Activated T-cell treated with anti-CD3 and anti-CD28 coated beads, Interleukin-2, amount 50 U/mL, for 72 hours (primary cell): Measurements from ENCODE around the gene CSRP1. TPM values are rescaled to one million over a fixed set of nuclear protein-coding genes. Genes with fewer than 3 reads are reported as not detected.
"Not testable (repeated sequence)": the region's sequence is repeated elsewhere in the genome, so short reads cannot be mapped to it uniquely, and the experiment has no call there.

ENCODE experiments used
- ATAC-seq, 2 donors: fragments of 150-1000 bp; cut with Tn5 transposase; replicated peaks in 1 of 2; 2 replicates each; pipeline ENCODE4 v1.10.0; 2021; ENCODE audit warnings: moderate library complexity in 2 of 2, mild to moderate bottlenecking in 1 of 2
- DNase-seq, 2 donors: peaks; one replicate each; pipeline ENCODE4 v3.0.0; 2021 to 2022; ENCODE audit warnings: mixed read lengths in 1 of 2
- H3K27ac Mint-ChIP-seq: one replicate; pipeline ENCODE4 v1.8.0; 2022; ENCODE audit warnings: mild to moderate bottlenecking, moderate library complexity, mixed read lengths
- H3K27me3 Mint-ChIP-seq: one replicate; pipeline ENCODE4 v1.8.0; 2022; ENCODE audit warnings: low read depth, mixed read lengths
- H3K36me3 Mint-ChIP-seq, 2 donors: one replicate each; pipeline ENCODE4 v1.8.0; 2022; ENCODE audit warnings: mixed read lengths in 2 of 2, mild to moderate bottlenecking in 1 of 2; ENCODE audit not compliant: insufficient read depth in 2 of 2
- H3K4me1 Mint-ChIP-seq: one replicate; pipeline ENCODE4 v1.8.0; 2022; ENCODE audit warnings: low read depth, mixed read lengths
- H3K4me3 Mint-ChIP-seq, 2 donors: one replicate each; pipeline ENCODE4 v1.8.0; 2022; ENCODE audit warnings: mild to moderate bottlenecking in 2 of 2, mixed read lengths in 2 of 2, moderate library complexity in 2 of 2
- H3K9me3 Mint-ChIP-seq, 2 donors: one replicate each; pipeline ENCODE4 v1.8.0; 2022; ENCODE audit warnings: mixed read lengths in 2 of 2
- total RNA-seq, 2 donors: library from RNA; stranded (reverse); gene quantifications; one replicate each; pipeline ENCODE4 v1.2.3, GENCODE V29; 2022

CSRP1 gene
- total RNA-seq, 2 donors from 2014 or later, result 44.7 to 52.6 TPM

GRCh38 chr1:201495551-201496295 lies 11.2 kb downstream of the CSRP1 start:
- no peaks in the 10 kb centered on the region for H3K4me1 Mint-ChIP-seq
- H3K27ac Mint-ChIP-seq, result no peak overlapping the region
- H3K4me3 Mint-ChIP-seq, result no peak overlapping the region
- H3K9me3 Mint-ChIP-seq, result no peaks in the 10 kb centered on the region
- DNase-seq, result no peak
- H3K36me3 Mint-ChIP-seq, result peaks cover 4 to 9% of the 10 kb centered on the region in 2 donors
- H3K27me3 Mint-ChIP-seq, result no peaks in the 10 kb centered on the region
- ATAC-seq, result no peak

DNA sequence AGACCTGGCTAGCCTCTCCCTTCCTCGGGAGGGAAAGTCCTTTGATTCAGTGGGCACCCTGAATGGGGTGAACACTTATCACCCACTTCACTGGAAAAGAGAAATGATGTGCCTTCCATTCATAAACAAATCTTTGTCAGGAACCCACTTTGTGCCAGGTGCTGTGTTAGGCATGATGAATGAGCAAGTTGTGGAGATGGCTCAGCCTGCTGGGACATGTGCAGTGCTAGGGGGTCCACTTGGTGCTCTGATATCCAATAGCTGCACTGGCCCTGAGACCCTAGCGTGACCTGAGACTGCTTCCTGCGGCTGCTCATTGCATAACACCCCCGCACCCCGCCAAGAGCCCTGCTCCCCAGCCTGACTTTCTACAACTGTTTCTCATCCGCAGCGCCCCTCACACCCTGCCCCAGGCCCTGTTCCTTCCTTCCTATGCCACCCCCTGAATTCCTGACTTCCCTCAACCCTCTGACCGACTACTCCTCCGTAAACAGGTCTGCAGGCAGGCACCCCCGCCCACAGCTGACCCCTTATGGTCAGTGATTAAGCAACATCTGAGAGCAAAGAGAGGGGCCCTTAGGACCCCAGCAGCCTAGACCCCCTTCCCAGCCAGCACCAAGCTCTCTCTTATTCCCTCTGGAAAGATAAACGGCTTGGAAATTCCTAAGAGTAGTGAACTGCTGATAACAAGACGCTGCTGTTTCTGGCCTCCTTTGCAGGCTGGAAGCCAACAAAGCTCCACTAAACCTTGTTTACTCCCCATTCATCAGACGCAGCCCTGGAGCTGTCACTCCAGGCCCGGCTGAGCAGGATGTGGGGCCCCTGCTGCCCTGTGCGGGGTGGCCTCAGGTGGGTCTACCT lies 12.9 kb downstream of the CSRP1 start:
- DNase-seq, result no peak
- Mint-ChIP-seq H3K9me3 (no peaks in the 10 kb centered on the region), H3K27me3 (no peaks in the 10 kb centered on the region), H3K36me3 (peaks cover 4 to 9% of the 10 kb centered on the region in 2 donors), H3K4me3 (no peak overlapping the region), H3K27ac (no peak overlapping the region), H3K4me1 (no peaks in the 10 kb centered on the region)
- ATAC-seq, result no peak

GRCh38 chr1:201493026-201493656 lies 13.8 kb downstream of the CSRP1 start:
- H3K4me1 Mint-ChIP-seq, ATAC-seq, H3K27ac Mint-ChIP-seq, H3K36me3 Mint-ChIP-seq, DNase-seq, H3K4me3 Mint-ChIP-seq, H3K27me3 Mint-ChIP-seq, H3K9me3 Mint-ChIP-seq: not testable (repeated sequence)

DNA sequence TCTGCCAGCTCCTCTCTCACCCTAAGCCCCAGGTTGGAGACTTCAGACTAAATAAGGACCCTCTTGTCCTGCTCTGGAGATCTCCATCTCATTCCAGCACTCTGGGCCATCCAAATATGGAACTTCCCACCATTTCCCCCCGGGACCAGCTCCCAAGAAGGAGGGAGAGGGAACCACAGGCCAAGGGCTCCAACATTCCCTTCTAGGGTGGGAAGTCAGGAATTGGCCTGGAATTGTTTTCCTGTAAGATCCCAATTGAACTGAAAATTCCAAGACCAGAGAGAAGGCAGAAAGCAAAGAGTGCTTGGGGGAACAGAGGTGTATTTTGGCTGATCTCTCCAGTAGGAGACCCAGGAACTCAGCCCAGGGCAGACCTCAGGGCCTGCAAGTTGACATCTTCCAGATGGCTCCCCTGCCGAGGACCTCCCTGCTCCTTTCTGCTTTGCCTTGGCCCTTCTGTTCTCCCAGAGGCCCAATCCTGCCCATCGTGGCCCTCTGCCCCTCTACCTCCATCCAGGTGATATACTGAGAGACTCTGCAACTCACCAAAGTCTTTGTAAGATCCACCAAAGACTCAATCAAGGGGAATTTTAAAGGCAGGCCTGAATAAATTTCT lies 14.9 kb downstream of the CSRP1 start:
- no peak overlapping the region for H3K4me3 Mint-ChIP-seq
- ATAC-seq, result no peak
- no peaks in the 10 kb centered on the region for H3K27me3 Mint-ChIP-seq
- peaks cover 4 to 9% of the 10 kb centered on the region in 2 donors for H3K36me3 Mint-ChIP-seq
- H3K9me3 Mint-ChIP-seq, result no peaks in the 10 kb centered on the region
- no peak for DNase-seq
- no peaks in the 10 kb centered on the region for H3K4me1 Mint-ChIP-seq
- H3K27ac Mint-ChIP-seq, result no peak overlapping the region

- Mint-ChIP-seq H3K4me1 (no peaks in the 10 kb centered on the region), H3K27ac (no peak overlapping the region), H3K4me3 (no peak overlapping the region), H3K9me3 (no peaks in the 10 kb centered on the region), H3K36me3 (peaks cover 4 to 8% of the 10 kb centered on the region in 2 donors), H3K27me3 (no peaks in the 10 kb centered on the region)
- DNase-seq (no peak), ATAC-seq (no peak)
These were observed 16.2 kb downstream of the CSRP1 start for GRCh38 chr1:201490708-201491131.

DNA sequence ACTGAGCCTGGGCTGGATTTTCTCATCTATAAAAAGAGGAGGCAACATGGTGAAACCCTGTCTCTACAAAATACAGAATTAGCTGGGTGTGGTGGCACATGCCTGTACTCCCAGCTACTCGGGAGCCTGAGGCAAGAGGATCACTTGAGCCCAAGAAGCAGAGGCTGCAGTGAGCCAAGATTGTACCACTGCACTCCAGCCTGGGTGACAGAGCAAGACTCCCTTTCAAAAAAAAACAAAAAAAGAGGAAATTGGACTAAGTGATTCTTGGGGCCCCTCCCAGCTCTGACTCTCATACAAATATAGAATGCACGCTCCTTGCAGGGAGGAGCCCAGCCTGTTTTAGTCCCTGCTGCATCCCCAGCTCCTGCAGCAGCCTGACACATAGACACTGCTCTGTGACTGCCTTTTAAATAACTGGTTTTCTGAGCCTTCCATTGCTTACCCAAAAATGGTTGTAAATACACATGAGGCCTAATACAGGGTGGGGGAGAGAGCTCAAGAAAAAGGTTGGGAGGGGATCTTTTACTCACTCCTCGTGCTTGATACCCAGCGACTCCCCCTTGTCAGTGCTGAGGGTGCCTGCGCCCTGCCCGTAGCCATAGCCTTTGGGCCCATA lies 17.2 kb downstream of the CSRP1 start:
- H3K27me3 Mint-ChIP-seq, result no peaks in the 10 kb centered on the region
- H3K4me3 Mint-ChIP-seq, result no peak overlapping the region
- peaks cover 4 to 8% of the 10 kb centered on the region in 2 donors for H3K36me3 Mint-ChIP-seq
- ATAC-seq (no peak), DNase-seq (no peak)
- no peaks in the 10 kb centered on the region for H3K4me1 Mint-ChIP-seq
- H3K27ac Mint-ChIP-seq, result no peak overlapping the region
- no peaks in the 10 kb centered on the region for H3K9me3 Mint-ChIP-seq

DNA sequence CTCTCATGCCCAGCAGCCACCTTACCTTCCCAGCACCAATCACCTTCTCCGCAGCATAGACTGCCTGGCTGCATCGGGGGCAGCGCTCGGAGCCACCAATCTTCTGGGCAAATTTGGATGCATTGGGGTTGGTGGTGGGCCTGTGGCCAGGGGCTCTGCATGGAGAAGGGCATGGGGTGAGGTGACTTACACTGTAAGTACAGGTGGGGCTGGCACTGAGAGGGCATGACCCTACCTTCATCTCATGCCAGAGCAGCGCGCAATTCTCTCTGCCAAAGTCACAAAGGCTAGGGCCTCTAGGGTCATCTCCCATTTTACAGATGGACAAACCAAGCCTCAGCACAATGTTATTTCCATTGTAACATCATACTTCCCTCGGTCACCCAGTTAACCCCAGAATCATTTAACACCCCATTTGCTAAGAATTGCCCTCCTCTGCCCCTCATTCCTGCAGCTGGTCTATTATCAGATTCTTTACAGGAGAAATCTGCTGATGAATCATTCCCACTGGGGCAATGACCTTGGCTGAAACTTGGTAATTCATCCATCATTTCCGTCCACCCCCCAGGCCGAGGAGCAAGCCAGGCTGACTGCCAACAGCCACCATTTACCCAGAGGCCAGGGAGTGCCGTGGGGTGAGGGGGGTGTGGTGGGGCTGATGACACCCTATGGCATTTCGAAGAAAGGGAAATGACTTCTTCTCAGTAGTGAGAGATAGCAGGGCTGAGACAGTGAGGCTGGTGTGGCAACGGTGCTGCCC lies 17.9 kb downstream of the CSRP1 start:
- ATAC-seq, result no peak

DNA sequence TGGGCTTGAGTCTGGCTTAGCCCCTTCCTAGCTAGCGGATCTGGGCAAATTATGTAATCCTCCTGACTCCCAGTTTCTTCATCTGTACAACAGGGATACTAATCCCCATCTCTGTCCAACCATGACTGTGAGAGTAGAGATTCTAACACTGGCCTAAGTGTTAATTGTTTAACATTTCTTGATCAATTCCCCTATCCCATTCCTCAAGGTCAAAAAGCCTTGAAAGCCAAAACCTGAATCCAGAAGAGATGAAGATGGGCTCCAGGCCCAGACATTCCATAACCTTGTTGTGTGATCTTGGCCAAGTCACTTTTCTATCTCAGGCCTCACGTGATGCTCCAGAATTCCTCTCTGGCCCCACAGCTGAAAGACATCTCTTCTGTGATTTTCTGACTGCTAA lies 19.2 kb downstream of the CSRP1 start:
- no peaks in the 10 kb centered on the region for H3K27me3 Mint-ChIP-seq
- H3K9me3 Mint-ChIP-seq, result no peaks in the 10 kb centered on the region
- DNase-seq, result no peak
- H3K4me3 Mint-ChIP-seq, result no peak overlapping the region
- ATAC-seq, result no peak
- peaks cover 0 to 2% of the 10 kb centered on the region in 2 donors for H3K36me3 Mint-ChIP-seq
- peaks cover 1% of the 10 kb centered on the region for H3K4me1 Mint-ChIP-seq
- H3K27ac Mint-ChIP-seq, result no peak overlapping the region

More for the DNA sequence above, 17.9 kb downstream of the CSRP1 start:
- Mint-ChIP-seq H3K4me1 (no peaks in the 10 kb centered on the region), H3K27me3 (no peaks in the 10 kb centered on the region), H3K27ac (no peak overlapping the region), H3K36me3 (peaks cover 2 to 6% of the 10 kb centered on the region in 2 donors), H3K9me3 (no peaks in the 10 kb centered on the region), H3K4me3 (no peak overlapping the region)
- no peak for DNase-seq

DNA sequence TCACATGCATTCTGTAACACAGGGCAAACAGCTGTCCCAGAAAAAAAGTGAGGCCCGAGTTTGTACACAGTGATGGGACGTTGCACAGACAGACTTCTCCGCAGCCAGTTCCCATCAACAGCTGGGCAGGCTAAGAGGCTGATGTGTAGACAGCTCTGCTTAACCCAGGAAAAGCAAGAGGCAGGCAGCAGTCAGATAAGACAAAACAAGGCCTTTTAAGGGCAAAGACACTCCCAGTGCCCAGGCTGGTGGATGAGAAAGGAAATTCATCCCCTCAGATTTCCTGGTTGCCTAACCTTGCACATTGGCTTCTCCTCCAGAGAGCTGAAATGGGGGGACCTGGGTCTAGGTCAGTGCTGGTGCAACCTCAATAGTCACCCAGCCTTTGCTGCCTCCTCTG lies 20.7 kb downstream of the CSRP1 start:
- no peaks in the 10 kb centered on the region for H3K36me3 Mint-ChIP-seq
- H3K4me1 Mint-ChIP-seq, result peaks cover 14% of the 10 kb centered on the region
- no peaks in the 10 kb centered on the region for H3K9me3 Mint-ChIP-seq
- H3K27ac Mint-ChIP-seq, result no peak overlapping the region
- H3K4me3 Mint-ChIP-seq, result no peak overlapping the region
- H3K27me3 Mint-ChIP-seq, result peaks cover 4% of the 10 kb centered on the region
- DNase-seq, result no peak
- ATAC-seq, result no peak

- Mint-ChIP-seq H3K4me1 (peaks cover 21% of the 10 kb centered on the region), H3K4me3 (no peak overlapping the region), H3K9me3 (no peaks in the 10 kb centered on the region), H3K36me3 (no peaks in the 10 kb centered on the region), H3K27me3 (peaks cover 9% of the 10 kb centered on the region), H3K27ac (no peak overlapping the region)
- no peak for DNase-seq
- ATAC-seq, result no peak
These were observed 21.6 kb downstream of the CSRP1 start for GRCh38 chr1:201485184-201485774.

- Mint-ChIP-seq H3K9me3 (no peaks in the 10 kb centered on the region), H3K36me3 (no peaks in the 10 kb centered on the region), H3K4me1 (peaks cover 21% of the 10 kb centered on the region), H3K4me3 (no peak overlapping the region), H3K27ac (no peak overlapping the region), H3K27me3 (peaks cover 9% of the 10 kb centered on the region)
- DNase-seq, result no peak
- no peak for ATAC-seq
These were observed 23.5 kb downstream of the CSRP1 start for GRCh38 chr1:201483373-201483949.
